ENCODE data around the gene PLPP7.
"Not testable (repeated sequence)": the region's sequence is repeated elsewhere in the genome, so short reads cannot be mapped to it uniquely, and the experiment has no call there.

Gene PLPP7

DNA sequence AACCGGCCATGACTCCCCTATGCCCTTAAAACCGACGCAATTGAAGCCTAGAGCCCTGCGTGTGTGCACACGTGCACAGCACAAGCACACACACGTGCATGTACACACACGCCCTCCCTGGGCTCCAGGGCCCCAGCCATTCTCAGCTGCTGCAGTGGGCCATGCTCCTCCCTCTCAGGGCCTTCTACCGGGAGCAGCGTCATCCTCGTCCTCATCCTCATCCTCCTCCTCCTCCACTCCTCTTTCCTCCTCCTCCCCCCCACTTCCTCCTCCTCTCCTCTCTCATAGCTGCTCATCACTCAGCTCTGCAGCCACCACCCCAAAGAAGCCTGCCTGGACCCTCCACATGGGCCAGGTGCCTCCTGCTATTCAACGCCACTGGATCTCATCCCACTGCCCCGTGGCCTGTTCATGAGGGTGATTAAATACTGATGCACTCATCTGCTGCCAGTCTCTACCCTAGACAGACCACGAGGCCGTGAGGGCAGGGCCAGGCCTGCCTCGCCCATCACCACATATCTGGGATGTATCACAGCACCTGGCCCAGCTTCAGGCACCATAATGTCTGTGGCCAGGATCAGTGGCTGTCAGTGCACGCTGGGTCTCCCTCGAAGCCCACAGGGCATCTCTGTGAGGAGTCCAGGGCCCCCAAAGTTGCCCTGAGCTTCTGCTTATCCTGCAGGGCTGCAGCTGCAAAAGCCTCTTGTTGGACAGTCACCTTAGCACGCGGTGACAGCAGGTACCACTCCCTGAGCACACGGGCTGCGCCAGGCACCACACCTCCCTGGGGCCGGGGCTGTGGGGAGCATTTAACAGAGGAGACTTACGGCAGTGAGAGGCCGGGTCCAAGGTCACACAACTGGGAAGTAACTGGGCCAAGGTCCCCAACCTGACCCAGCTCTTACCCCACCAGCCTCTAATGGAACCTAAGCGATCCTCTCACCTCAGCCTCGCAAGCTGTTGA, 23.0 kb upstream of the PLPP7 start:
- no peak for DNase-seq (ENCODE audit: low read depth, low spot score)

- no peak for DNase-seq (ENCODE audit: low read depth, low spot score)
Measured at GRCh38 chr9:131270171-131271015, 19.1 kb upstream of the PLPP7 start.

DNA sequence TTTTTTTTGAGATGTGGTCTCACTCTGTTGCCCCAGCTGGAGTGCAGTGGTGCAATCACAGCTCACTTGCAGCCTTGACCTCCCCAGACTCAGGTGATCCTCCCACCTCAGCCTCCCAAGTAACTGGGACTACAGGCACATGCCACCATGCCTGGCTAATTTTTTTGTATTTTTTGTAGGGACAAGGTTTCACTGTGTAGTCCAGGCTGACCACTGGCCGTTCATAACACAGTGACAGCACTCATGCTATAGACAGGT, 18.6 kb upstream of the PLPP7 start:
- not testable (repeated sequence) for DNase-seq (ENCODE audit: low read depth, low spot score)

GRCh38 chr9:131271506-131271931, 18.0 kb upstream of the PLPP7 start:
- DNase-seq (ENCODE audit: low read depth, low spot score), result no peak

- no peak for DNase-seq (ENCODE audit: low read depth, low spot score)
Measured at GRCh38 chr9:131272212-131272611, 17.3 kb upstream of the PLPP7 start.

- no peak for DNase-seq (ENCODE audit: low read depth, low spot score)
Measured at GRCh38 chr9:131273146-131273855, 16.2 kb upstream of the PLPP7 start.

- no peak for DNase-seq (ENCODE audit: low read depth, low spot score)
Measured at GRCh38 chr9:131273856-131274673, 15.5 kb upstream of the PLPP7 start.

GRCh38 chr9:131274674-131275331, 14.7 kb upstream of the PLPP7 start:
- DNase-seq (ENCODE audit: low read depth, low spot score), result no peak

GRCh38 chr9:131275332-131276093, 14.0 kb upstream of the PLPP7 start:
- no peak for DNase-seq (ENCODE audit: low read depth, low spot score)

- DNase-seq (ENCODE audit: low read depth, low spot score), result no peak
Measured at GRCh38 chr9:131276094-131276888, 13.2 kb upstream of the PLPP7 start, which contains the start of gene FAM78A. TSS of gene FAM78A (minus strand) at chr9:131276510. CDS start at chr9:131276179, 331 bp downstream.

- DNase-seq (ENCODE audit: low read depth, low spot score), result no peak
Measured at GRCh38 chr9:131276891-131277286, 12.6 kb upstream of the PLPP7 start.

DNA sequence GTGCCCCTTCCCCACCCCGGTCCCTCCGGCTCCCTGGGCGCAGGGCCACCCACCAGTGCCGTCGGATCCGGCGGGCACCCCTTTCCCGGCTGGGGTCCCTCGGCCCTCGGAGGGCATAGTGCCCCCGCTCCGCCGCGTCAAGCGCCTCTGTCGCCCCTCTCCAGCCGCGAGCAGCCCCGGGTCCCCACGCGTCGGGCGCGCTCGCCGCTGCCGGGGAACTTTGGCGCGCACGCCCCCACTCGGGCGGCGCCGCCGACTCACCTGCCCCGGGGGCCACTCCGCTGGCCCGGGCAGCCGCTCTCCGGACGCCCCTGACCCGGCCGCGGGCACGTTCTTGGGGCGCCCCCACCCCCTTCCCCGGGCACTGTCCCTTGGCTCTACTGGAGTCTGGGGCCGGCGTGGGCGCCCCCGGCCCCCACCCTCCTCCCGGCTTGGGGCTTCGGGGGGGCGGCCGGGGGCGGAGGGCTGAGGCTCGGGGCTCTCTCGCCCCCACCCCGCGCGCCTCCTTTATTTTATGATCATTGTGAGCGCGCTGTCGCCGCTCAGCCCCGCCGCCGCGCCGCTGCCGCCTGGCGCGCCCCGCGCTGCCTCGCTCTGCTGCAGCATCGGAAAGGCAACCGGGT, 12.1 kb upstream of the PLPP7 start:
- no peak for DNase-seq (ENCODE audit: low read depth, low spot score)

DNA sequence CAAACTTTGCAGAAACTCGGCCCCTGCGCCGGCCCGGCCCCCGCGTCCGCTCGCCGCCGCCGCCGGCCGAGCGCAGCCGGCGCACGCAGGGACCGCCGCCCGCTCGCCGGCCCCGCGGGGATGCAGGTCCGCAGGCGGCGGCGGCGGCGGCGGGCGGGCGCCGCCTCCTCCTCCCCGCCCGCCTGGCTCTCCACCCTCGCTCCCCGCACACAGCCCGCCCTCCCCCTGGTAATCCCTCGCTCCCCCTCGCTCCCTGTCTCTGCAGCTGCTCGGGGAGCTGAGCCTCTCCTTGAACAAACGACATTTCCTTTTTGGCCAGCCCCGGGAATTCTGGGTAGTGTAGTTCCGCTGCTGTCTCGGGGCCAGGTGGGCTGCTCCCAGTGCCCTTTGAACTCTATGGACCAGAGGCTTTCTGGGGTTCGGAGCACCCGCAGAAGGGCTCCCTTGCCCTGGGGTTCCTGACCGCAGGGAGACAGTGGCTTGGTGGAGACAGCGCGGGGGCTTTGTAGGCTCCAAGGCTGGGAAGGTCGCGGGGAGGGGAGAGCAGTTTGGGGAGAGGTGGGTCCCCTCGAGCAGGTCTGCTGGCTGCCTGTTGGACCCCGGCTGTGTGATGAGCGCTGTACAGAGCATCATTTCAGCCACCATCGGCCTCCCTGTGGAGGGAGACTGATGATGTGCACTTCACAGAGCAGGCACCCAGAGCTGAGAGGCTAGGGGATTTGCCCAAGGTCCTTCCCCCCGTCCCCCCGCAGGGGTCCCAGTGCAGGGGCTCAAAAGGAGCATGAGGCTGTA, 11.4 kb upstream of the PLPP7 start:
- DNase-seq (ENCODE audit: low read depth, low spot score), result no peak

GRCh38 chr9:131278702-131279111, 10.8 kb upstream of the PLPP7 start:
- DNase-seq (ENCODE audit: low read depth, low spot score), result no peak

DNA sequence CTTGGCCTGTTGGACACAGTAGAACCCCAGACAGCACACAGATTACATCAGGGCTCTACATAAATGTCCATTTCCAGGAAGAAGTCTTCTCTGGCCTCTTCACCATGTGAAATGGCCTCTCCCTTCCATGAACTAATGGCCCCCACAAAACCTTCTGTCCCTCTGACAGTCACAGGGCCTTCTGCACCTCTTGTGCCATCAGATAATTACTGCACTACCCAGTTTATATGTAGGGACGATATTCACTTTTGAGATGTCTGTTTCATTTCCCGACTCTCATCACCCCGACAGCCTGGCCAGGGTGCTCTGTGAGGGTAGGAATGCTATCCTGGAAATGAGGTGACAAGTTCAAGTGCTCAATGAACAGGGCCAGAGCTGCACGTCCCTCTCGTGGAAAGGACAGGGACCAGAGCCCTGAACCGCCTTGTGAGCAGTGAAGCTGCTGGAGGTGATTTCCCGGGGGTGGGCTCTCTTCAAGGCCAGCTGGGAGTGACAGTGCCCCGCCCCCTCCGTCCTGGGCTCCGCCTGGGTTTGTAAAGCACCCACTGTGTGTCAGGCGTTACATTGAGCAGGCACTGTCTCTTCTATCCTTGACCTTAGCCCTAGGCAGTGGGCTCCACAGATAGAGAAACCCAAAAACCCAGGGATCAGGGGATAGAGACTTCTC, 10.2 kb upstream of the PLPP7 start:
- DNase-seq (ENCODE audit: low read depth, low spot score), result no peak

DNA sequence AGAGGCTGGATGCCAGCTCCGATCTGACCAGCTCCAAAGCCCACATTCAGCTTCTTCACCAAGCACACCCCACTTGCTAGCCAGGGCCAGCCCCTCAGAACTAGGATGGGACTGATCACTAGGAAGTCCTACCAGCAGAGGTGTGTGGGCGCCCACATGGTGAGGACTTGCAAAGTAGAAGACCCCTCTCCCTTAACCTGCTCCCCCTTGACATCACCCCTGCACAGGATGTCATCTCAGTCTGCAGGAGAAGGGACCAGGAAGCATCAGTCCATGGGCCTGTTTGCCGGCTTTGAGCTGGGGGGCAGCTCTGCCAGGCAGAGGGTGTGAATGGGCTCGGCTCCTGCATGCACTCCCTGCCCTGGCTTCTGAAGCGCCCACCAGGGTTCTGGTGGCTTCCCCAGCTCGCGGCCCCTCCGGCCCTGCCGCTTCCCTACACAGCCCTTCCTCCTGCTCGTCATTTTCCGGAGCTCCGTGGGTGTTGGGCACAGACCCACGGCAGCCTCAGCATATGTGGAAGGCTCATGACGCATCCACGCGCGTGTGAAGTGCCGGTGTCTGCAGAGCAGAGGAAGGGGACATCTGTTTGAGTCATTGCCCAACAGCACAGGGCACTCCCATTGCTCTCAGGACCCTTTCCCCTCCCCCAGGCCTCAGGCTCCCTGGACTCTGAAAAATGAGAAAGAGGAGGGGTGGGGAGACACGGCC, 9.5 kb upstream of the PLPP7 start:
- no peak for DNase-seq (ENCODE audit: low read depth, low spot score)

DNA sequence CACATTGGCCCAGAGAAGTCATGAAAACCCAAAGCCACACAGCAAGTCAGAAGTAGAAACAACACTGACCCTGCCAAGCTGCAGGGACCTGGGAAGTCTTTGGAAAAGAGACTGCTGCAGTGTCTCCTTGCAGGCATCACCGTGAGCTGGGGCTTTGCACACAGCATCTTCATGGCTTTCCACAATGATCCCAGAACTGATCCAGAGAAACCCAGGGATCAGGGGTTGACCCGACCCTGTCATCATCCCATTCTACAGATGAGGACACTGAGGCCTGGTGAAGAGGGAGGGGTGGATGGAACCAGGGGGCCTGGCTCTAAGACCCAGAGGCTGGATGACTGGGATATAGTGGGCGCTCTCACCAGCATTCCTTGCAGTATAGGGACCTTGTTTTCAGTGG, 8.9 kb upstream of the PLPP7 start:
- DNase-seq (ENCODE audit: low read depth, low spot score), result no peak

All from smooth muscle cell of the brain vasculature (primary cell).